HEK293T (cell line): ENCODE measurements around the gene CGNL1.

Experiments used
- CTBP1 ChIP-seq: fragments of 450-650 bp; IDR thresholded peaks from 2 replicates; pipeline ENCODE4 v1.6.1; 2016; ENCODE audit warnings: borderline replicate concordance
- NFRKB ChIP-seq: fragments of 450-650 bp; IDR thresholded peaks from 2 replicates; pipeline ENCODE4 v1.6.1; 2016; ENCODE audit warnings: mild to moderate bottlenecking, moderate library complexity
- TARDBP ChIP-seq: fragments of 450-650 bp; IDR thresholded peaks from 2 replicates; pipeline ENCODE4 v1.6.1; 2016

DNA sequence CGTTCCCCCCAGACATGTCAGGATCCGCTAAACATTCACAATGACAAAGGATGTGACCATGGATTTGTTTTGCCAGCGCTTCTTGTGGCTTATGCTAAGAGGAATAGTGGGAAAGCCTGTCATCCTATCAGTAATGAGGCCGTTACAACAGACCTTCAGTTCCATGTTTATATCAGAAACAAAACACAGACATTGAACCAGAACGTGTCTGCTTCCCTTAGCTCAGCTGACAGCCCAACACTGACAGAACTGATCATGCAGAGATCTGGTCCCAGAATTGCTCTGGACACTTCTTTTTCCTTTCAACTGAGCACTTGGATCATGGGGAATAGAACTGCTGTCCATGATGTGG is 157.1 kb downstream of the CGNL1 start:
- TF ChIP-seq CTBP1, result no peak
- TF ChIP-seq NFRKB, result no peak
- TF ChIP-seq TARDBP, result no peak
